ENCODE data around the gene OR4A5. TPM values are rescaled to one million over a fixed set of nuclear protein-coding genes. Genes with fewer than 3 reads are reported as not detected.
"Not testable (repeated sequence)": the region's sequence is repeated elsewhere in the genome, so short reads cannot be mapped to it uniquely, and the experiment has no call there.

The OR4A5 gene
- total RNA-seq = not detected
- polyA plus RNA-seq = not detected
- long read RNA-seq, donor 1 = 0 reads
- long read RNA-seq, donor 2 = 0 reads

- 0 to 9% (median 0%) methylated on average over 1 of the region's 1 CpG for WGBS, 5 donors
- H3K36me3 ChIP-seq; H3K27me3 ChIP-seq (replicated peaks in 1 of 7); DNase-seq; H3K4me1 ChIP-seq; H3K27ac ChIP-seq; intact Hi-C loops (cut with DNase I; ENCODE audit: low total_unique reads); H3K4me3 ChIP-seq: not testable (repeated sequence)
- H3K9me3 ChIP-seq = peaks cover 0 to 63% (median 45%) of the 10 kb centered on the region in 8 donors
These were observed at the start of gene OR4A5 for GRCh38 chr11:54706532-54706931. Gene OR4A5 (plus strand): TSS chr11:54706832. CDS start chr11:54706885, 53 bp downstream.

GRCh38 chr11:54720094-54720493 is 13.5 kb downstream of the OR4A5 start:
- intact Hi-C loops (cut with DNase I; ENCODE audit: low total_unique reads); H3K27ac ChIP-seq; H3K4me1 ChIP-seq; H3K27me3 ChIP-seq (replicated peaks in 1 of 7); H3K4me3 ChIP-seq; H3K36me3 ChIP-seq; DNase-seq: not testable (repeated sequence)
- WGBS, 5 donors = 59 to 75% (median 67%) methylated on average over 5 of the region's 5 CpGs
- H3K9me3 ChIP-seq = peaks cover 0 to 78% (median 41%) of the 10 kb centered on the region in 8 donors

Other genes starting within 250 kb of the OR4A5 start
- not detected for gene OR4C46, start 102.8 kb upstream of the OR4A5 start, total RNA-seq
- gene OR4C46, start 102.8 kb upstream of the OR4A5 start, polyA plus RNA-seq = not detected

All from spleen (tissue), 13 donors.